Activated CD4-positive, alpha-beta T cell treated with anti-CD3 and anti-CD28 coated beads for 36 hours (primary cell): ENCODE measurements around the gene ERBB4. TPM values are rescaled to one million over a fixed set of nuclear protein-coding genes. Genes with fewer than 3 reads are reported as not detected.

Source experiments
- ATAC-seq: fragments of 200-7000 bp; cut with Tn5 transposase; one replicate; pipeline ENCODE4 v1.10.0; 2021; ENCODE audit warnings: mild to moderate bottlenecking, moderate library complexity
- CTCF ChIA-PET: fragments of 350-600 bp; sonication (Branson Sonifier 250); formaldehyde crosslinking; loops from one replicate; lab custom pipeline; 2021; ENCODE audit warnings: antibody characterized with exemption; lab: Charles Lee
- POLR2A ChIA-PET: fragments of 350-600 bp; sonication (Branson Sonifier 250); formaldehyde crosslinking; loops from one replicate; lab custom pipeline; 2021; ENCODE audit warnings: antibody characterized with exemption, inconsistent platforms; lab: Charles Lee
- DNase-seq: peaks from one replicate; pipeline ENCODE4 v3.0.0-alpha.2; 2020
- H3K27ac Mint-ChIP-seq: one replicate; pipeline ENCODE4 v1.8.0; 2021; ENCODE audit warnings: mixed read lengths
- H3K27me3 Mint-ChIP-seq: one replicate; pipeline ENCODE4 v1.8.0; 2021; ENCODE audit warnings: mixed read lengths
- H3K36me3 Mint-ChIP-seq: one replicate; pipeline ENCODE4 v1.8.0; 2021; ENCODE audit warnings: low read depth, mixed read lengths
- H3K4me1 Mint-ChIP-seq: one replicate; pipeline ENCODE4 v1.8.0; 2021; ENCODE audit warnings: mixed read lengths
- H3K4me3 Mint-ChIP-seq: one replicate; pipeline ENCODE4 v1.8.0; 2021; ENCODE audit warnings: mild to moderate bottlenecking, moderate library complexity, mixed read lengths
- H3K9me3 Mint-ChIP-seq: one replicate; pipeline ENCODE4 v1.8.0; 2021; ENCODE audit warnings: low read depth, mixed read lengths
- intact Hi-C, 2 experiments: fragments of 100-400 bp; cut with DNase I in 1 of 2; cut with micrococcal nuclease in 1 of 2; formaldehyde crosslinking; loops; one replicate each; pipeline versions ENCODE4 v1.14.2 to v1.15.1; 2022 to 2024; cut with DNase I, micrococcal nuclease
- total RNA-seq, 2 experiments: library from RNA; stranded (reverse); gene quantifications; one replicate each; pipeline ENCODE4 v1.2.3, GENCODE V29; 2021

The ERBB4 gene
- total RNA-seq, 2 experiments from 2014 or later = not detected

GRCh38 chr2:212523756-212524155 lies 14.8 kb downstream of the ERBB4 start:
- Mint-ChIP-seq H3K4me1 (no peaks in the 10 kb centered on the region), H3K27ac (no peak overlapping the region), H3K9me3 (no peaks in the 10 kb centered on the region), H3K27me3 (no peaks in the 10 kb centered on the region), H3K4me3 (no peak overlapping the region), H3K36me3 (no peaks in the 10 kb centered on the region)
- POLR2A ChIA-PET = no interaction called here
- intact Hi-C loops = no loop called here
- CTCF ChIA-PET = no interaction called here
- ATAC-seq = no peak
- DNase-seq = no peak

GRCh38 chr2:212520340-212520739 lies 18.3 kb downstream of the ERBB4 start:
- DNase-seq = no peak
- POLR2A ChIA-PET = no interaction called here
- CTCF ChIA-PET = no interaction called here
- H3K9me3 Mint-ChIP-seq = no peaks in the 10 kb centered on the region
- intact Hi-C loops = no loop called here
- H3K27ac Mint-ChIP-seq = no peak overlapping the region
- no peaks in the 10 kb centered on the region for H3K4me1 Mint-ChIP-seq
- ATAC-seq = no peak
- no peaks in the 10 kb centered on the region for H3K27me3 Mint-ChIP-seq
- no peaks in the 10 kb centered on the region for H3K36me3 Mint-ChIP-seq
- no peak overlapping the region for H3K4me3 Mint-ChIP-seq

- ChIA-PET CTCF (no interaction called here), POLR2A (no interaction called here)
- no peaks in the 10 kb centered on the region for H3K36me3 Mint-ChIP-seq
- DNase-seq (no peak), ATAC-seq (no peak)
- H3K27me3 Mint-ChIP-seq = no peaks in the 10 kb centered on the region
- no peak overlapping the region for H3K27ac Mint-ChIP-seq
- no peaks in the 10 kb centered on the region for H3K9me3 Mint-ChIP-seq
- intact Hi-C loops = no loop called here
- no peaks in the 10 kb centered on the region for H3K4me1 Mint-ChIP-seq
- H3K4me3 Mint-ChIP-seq = no peak overlapping the region
Measured at GRCh38 chr2:212517693-212518092, 20.9 kb downstream of the ERBB4 start.

GRCh38 chr2:212505586-212505985 lies 33.0 kb downstream of the ERBB4 start:
- no peak overlapping the region for H3K27ac Mint-ChIP-seq
- ChIA-PET CTCF (no interaction called here), POLR2A (no interaction called here)
- no peaks in the 10 kb centered on the region for H3K27me3 Mint-ChIP-seq
- peak; percentile 44 for ATAC-seq
- no peak for DNase-seq
- H3K4me3 Mint-ChIP-seq = no peak overlapping the region
- no peaks in the 10 kb centered on the region for H3K4me1 Mint-ChIP-seq
- H3K36me3 Mint-ChIP-seq = no peaks in the 10 kb centered on the region
- intact Hi-C loops = no loop called here
- H3K9me3 Mint-ChIP-seq = no peaks in the 10 kb centered on the region

GRCh38 chr2:212495046-212495445 lies 43.6 kb downstream of the ERBB4 start:
- Mint-ChIP-seq H3K4me1 (no peaks in the 10 kb centered on the region), H3K27ac (no peak overlapping the region), H3K4me3 (no peak overlapping the region), H3K9me3 (no peaks in the 10 kb centered on the region), H3K36me3 (no peaks in the 10 kb centered on the region), H3K27me3 (no peaks in the 10 kb centered on the region)
- POLR2A ChIA-PET = no interaction called here
- CTCF ChIA-PET = no interaction called here
- intact Hi-C loops = no loop called here
- ATAC-seq (no peak), DNase-seq (no peak)

- no peak for DNase-seq
- ChIA-PET POLR2A (no interaction called here), CTCF (no interaction called here)
Measured at GRCh38 chr2:212494418-212495020, 44.1 kb downstream of the ERBB4 start.

GRCh38 chr2:212489719-212490346 lies 48.8 kb downstream of the ERBB4 start:
- H3K9me3 Mint-ChIP-seq = no peaks in the 10 kb centered on the region
- ATAC-seq = no peak
- CTCF ChIA-PET = no interaction called here
- H3K4me3 Mint-ChIP-seq = no peak overlapping the region
- H3K27ac Mint-ChIP-seq = no peak overlapping the region
- DNase-seq = no peak
- no peaks in the 10 kb centered on the region for H3K36me3 Mint-ChIP-seq
- POLR2A ChIA-PET = no interaction called here
- intact Hi-C loops = no loop called here
- no peaks in the 10 kb centered on the region for H3K4me1 Mint-ChIP-seq
- H3K27me3 Mint-ChIP-seq = no peaks in the 10 kb centered on the region

More at GRCh38 chr2:212494418-212495020, 44.1 kb downstream of the ERBB4 start:
- Mint-ChIP-seq H3K27me3 (no peaks in the 10 kb centered on the region), H3K4me1 (no peaks in the 10 kb centered on the region), H3K36me3 (no peaks in the 10 kb centered on the region), H3K4me3 (no peak overlapping the region), H3K27ac (no peak overlapping the region), H3K9me3 (no peaks in the 10 kb centered on the region)
- ATAC-seq = no peak
- intact Hi-C loops = no loop called here

- no peaks in the 10 kb centered on the region for H3K27me3 Mint-ChIP-seq
- no peak for ATAC-seq
Measured at GRCh38 chr2:212488611-212489010, 50.0 kb downstream of the ERBB4 start.

GRCh38 chr2:212484563-212485080 lies 54.0 kb downstream of the ERBB4 start:
- intact Hi-C loops = no loop called here
- POLR2A ChIA-PET = no interaction called here
- CTCF ChIA-PET = no interaction called here

More at GRCh38 chr2:212488611-212489010, 50.0 kb downstream of the ERBB4 start:
- Mint-ChIP-seq H3K4me1 (no peaks in the 10 kb centered on the region), H3K4me3 (no peak overlapping the region), H3K9me3 (no peaks in the 10 kb centered on the region), H3K27ac (no peak overlapping the region), H3K36me3 (no peaks in the 10 kb centered on the region)
- intact Hi-C loops = no loop called here
- CTCF ChIA-PET = no interaction called here
- POLR2A ChIA-PET = no interaction called here
- no peak for DNase-seq

GRCh38 chr2:212480447-212480846 lies 58.2 kb downstream of the ERBB4 start:
- no peaks in the 10 kb centered on the region for H3K36me3 Mint-ChIP-seq
- POLR2A ChIA-PET = no interaction called here
- H3K9me3 Mint-ChIP-seq = no peaks in the 10 kb centered on the region
- no peaks in the 10 kb centered on the region for H3K27me3 Mint-ChIP-seq
- CTCF ChIA-PET = no interaction called here
- no peaks in the 10 kb centered on the region for H3K4me1 Mint-ChIP-seq
- DNase-seq (no peak), ATAC-seq (no peak)
- no peak overlapping the region for H3K27ac Mint-ChIP-seq
- H3K4me3 Mint-ChIP-seq = no peak overlapping the region
- intact Hi-C loops = no loop called here

More at GRCh38 chr2:212484563-212485080, 54.0 kb downstream of the ERBB4 start:
- Mint-ChIP-seq H3K4me3 (no peak overlapping the region), H3K27ac (no peak overlapping the region), H3K27me3 (no peaks in the 10 kb centered on the region), H3K36me3 (no peaks in the 10 kb centered on the region), H3K9me3 (no peaks in the 10 kb centered on the region), H3K4me1 (no peaks in the 10 kb centered on the region)
- DNase-seq (no peak), ATAC-seq (no peak)

GRCh38 chr2:212477571-212477970 lies 61.0 kb downstream of the ERBB4 start:
- ChIA-PET CTCF (interaction anchor here (1.1 kb wide), 1 partner anchor 8 kb away, joined by 3 read pairs; no protein-coding TSS in a partner anchor), POLR2A (no interaction called here)
- Mint-ChIP-seq H3K4me1 (no peaks in the 10 kb centered on the region), H3K36me3 (no peaks in the 10 kb centered on the region), H3K4me3 (no peak overlapping the region), H3K27ac (no peak overlapping the region), H3K27me3 (no peaks in the 10 kb centered on the region), H3K9me3 (no peaks in the 10 kb centered on the region)
- DNase-seq (no peak), ATAC-seq (no peak)
- intact Hi-C loops = no loop called here

- Mint-ChIP-seq H3K27ac (no peak overlapping the region), H3K4me3 (no peak overlapping the region), H3K27me3 (no peaks in the 10 kb centered on the region), H3K9me3 (peaks cover 1% of the 10 kb centered on the region), H3K4me1 (no peaks in the 10 kb centered on the region), H3K36me3 (no peaks in the 10 kb centered on the region)
- intact Hi-C loops = no loop called here
- ChIA-PET CTCF (no interaction called here), POLR2A (no interaction called here)
- DNase-seq (no peak), ATAC-seq (no peak)
Measured at GRCh38 chr2:212473211-212473610, 65.4 kb downstream of the ERBB4 start.
